ENCODE measurements around the gene NTHL1. TPM values are rescaled to one million over a fixed set of nuclear protein-coding genes. Genes with fewer than 3 reads are reported as not detected.

The NTHL1 gene
- polyA plus RNA-seq, 1 experiment, result 21.0 TPM

- no peak for TF ChIP-seq CTCF (IDR thresholded peaks at IDR 0.05; ENCODE audit: insufficient read depth, low read depth, low read length)
- ChIA-PET CTCF (interaction anchor here (1.2 kb wide), 1 partner anchor 50 kb away, joined by 7 read pairs; no protein-coding TSS in a partner anchor), POLR2A (no interaction called here)
- DNase-seq (ENCODE audit: low read depth), result no peak
- H3K27me3 ChIP-seq (ENCODE audit: control insufficient read depth, insufficient read depth, low read length), result no peaks in the 10 kb centered on the region
- H3K4me3 ChIP-seq (ENCODE audit: low read depth, low read length), result no peak overlapping the region
- H3K36me3 ChIP-seq (ENCODE audit: control insufficient read depth, insufficient read depth, low read length), result peaks cover 44% of the 10 kb centered on the region
Measured at GRCh38 chr16:2072926-2073325, 25.3 kb upstream of the NTHL1 start.

- no peak for TF ChIP-seq CTCF (IDR thresholded peaks at IDR 0.05; ENCODE audit: insufficient read depth, low read depth, low read length)
- Histone ChIP-seq H3K36me3 (ENCODE audit: control insufficient read depth, insufficient read depth, low read length) (peaks cover 43% of the 10 kb centered on the region), H3K4me3 (ENCODE audit: low read depth, low read length) (no peak overlapping the region), H3K27me3 (ENCODE audit: control insufficient read depth, insufficient read depth, low read length) (no peaks in the 10 kb centered on the region)
- no peak for DNase-seq (ENCODE audit: low read depth)
- CTCF ChIA-PET, result interaction anchor here (0.6 to 1.0 kb wide), 3 partner anchors 14 to 123 kb away, joined by 3 read pairs; no protein-coding TSS in a partner anchor
- POLR2A ChIA-PET, result no interaction called here
Measured at GRCh38 chr16:2071454-2072202, 24.0 kb upstream of the NTHL1 start.

GRCh38 chr16:2070576-2071453, 23.2 kb upstream of the NTHL1 start:
- H3K4me3 ChIP-seq (ENCODE audit: low read depth, low read length), result no peak overlapping the region
- no peak for TF ChIP-seq CTCF (IDR thresholded peaks at IDR 0.05; ENCODE audit: insufficient read depth, low read depth, low read length)
- no peaks in the 10 kb centered on the region for H3K27me3 ChIP-seq (ENCODE audit: control insufficient read depth, insufficient read depth, low read length)
- ChIA-PET CTCF (interaction anchor here (0.6 to 1.4 kb wide), 2 partner anchors 14 to 51 kb away, joined by 3 to 8 read pairs; no protein-coding TSS in a partner anchor), POLR2A (no interaction called here)
- H3K36me3 ChIP-seq (ENCODE audit: control insufficient read depth, insufficient read depth, low read length), result peaks cover 44% of the 10 kb centered on the region
- DNase-seq (ENCODE audit: low read depth), result no peak

- ChIA-PET POLR2A (interaction anchor here (0.6 kb wide), 1 partner anchor 44 kb away, joined by 3 read pairs; no protein-coding TSS in a partner anchor), CTCF (interaction anchor here (0.7 to 1.1 kb wide), 2 partner anchors 9 to 16 kb away, joined by 3 read pairs; no protein-coding TSS in a partner anchor)
- H3K4me3 ChIP-seq (ENCODE audit: low read depth, low read length), result no peak overlapping the region
- no peak for DNase-seq (ENCODE audit: low read depth)
- peaks cover 39% of the 10 kb centered on the region for H3K36me3 ChIP-seq (ENCODE audit: control insufficient read depth, insufficient read depth, low read length)
- TF ChIP-seq CTCF (IDR thresholded peaks at IDR 0.05; ENCODE audit: insufficient read depth, low read depth, low read length), result no peak
- H3K27me3 ChIP-seq (ENCODE audit: control insufficient read depth, insufficient read depth, low read length), result no peaks in the 10 kb centered on the region
Measured at GRCh38 chr16:2066139-2066538, 18.5 kb upstream of the NTHL1 start.

GRCh38 chr16:2064368-2064945, 16.8 kb upstream of the NTHL1 start:
- TF ChIP-seq CTCF (IDR thresholded peaks at IDR 0.05; ENCODE audit: insufficient read depth, low read depth, low read length), result no peak
- Histone ChIP-seq H3K27me3 (ENCODE audit: control insufficient read depth, insufficient read depth, low read length) (no peaks in the 10 kb centered on the region), H3K4me3 (ENCODE audit: low read depth, low read length) (no peak overlapping the region), H3K36me3 (ENCODE audit: control insufficient read depth, insufficient read depth, low read length) (peaks cover 38% of the 10 kb centered on the region)
- DNase-seq (ENCODE audit: low read depth), result no peak
- POLR2A ChIA-PET, result no interaction called here
- CTCF ChIA-PET, result no interaction called here

Data from BJ (cell line).